ENCODE measurements around the gene GAS2L1.

- TF ChIP-seq CTCF (IDR thresholded peaks at IDR 0.05; ENCODE audit: poor library complexity, severe bottlenecking) (no peak), TAF1 (IDR thresholded peaks at IDR 0.05; ENCODE audit: low read depth) (no peak), POLR2AphosphoS5 (IDR thresholded peaks at IDR 0.05) (no peak), RAD21 (conservative IDR thresholded peaks at IDR 0.05) (no peak), SMC3 (conservative IDR thresholded peaks at IDR 0.05; ENCODE audit: poor library complexity) (no peak), MXI1 (conservative IDR thresholded peaks at IDR 0.05; ENCODE audit: poor library complexity, severe bottlenecking) (no peak), EZH2 (IDR thresholded peaks at IDR 0.05; ENCODE audit: borderline replicate concordance, insufficient read depth, low read length, poor library complexity, severe bottlenecking) (no peak)
These were observed 17.2 kb downstream of the GAS2L1 start for GRCh38 chr22:29323641-29324040.
